HUES48 (cell line): ENCODE measurements around the gene OTUB2.

Source experiments
- H3K27ac ChIP-seq: one replicate; pipeline ENCODE4 v1.7.0; 2013; ENCODE audit warnings: low read depth, low read length, inconsistent platforms
- H3K27me3 ChIP-seq: 2 replicates; pipeline ENCODE4 v1.6.1; 2013; ENCODE audit warnings: mild to moderate bottlenecking, low read length; ENCODE audit not compliant: control insufficient read depth, insufficient read depth
- H3K36me3 ChIP-seq: 2 replicates; pipeline ENCODE4 v1.6.1; 2013; ENCODE audit warnings: low read length; ENCODE audit not compliant: control insufficient read depth, insufficient read depth
- H3K4me1 ChIP-seq: 2 replicates; pipeline ENCODE4 v1.6.1; 2013; ENCODE audit warnings: mild to moderate bottlenecking, low read length; ENCODE audit not compliant: control insufficient read depth, insufficient read depth
- H3K4me3 ChIP-seq: 2 replicates; pipeline ENCODE4 v1.5.1; 2013; ENCODE audit warnings: mild to moderate bottlenecking, low read depth, low read length
- H3K9ac ChIP-seq: 2 replicates; pipeline ENCODE4 v1.6.1; 2013; ENCODE audit warnings: mild to moderate bottlenecking, low read depth, low read length, moderate library complexity
- H3K9me3 ChIP-seq: 2 replicates; pipeline ENCODE4 v1.6.1; 2013; ENCODE audit warnings: low read length; ENCODE audit not compliant: control insufficient read depth, insufficient read depth

The OTUB2 gene

DNA sequence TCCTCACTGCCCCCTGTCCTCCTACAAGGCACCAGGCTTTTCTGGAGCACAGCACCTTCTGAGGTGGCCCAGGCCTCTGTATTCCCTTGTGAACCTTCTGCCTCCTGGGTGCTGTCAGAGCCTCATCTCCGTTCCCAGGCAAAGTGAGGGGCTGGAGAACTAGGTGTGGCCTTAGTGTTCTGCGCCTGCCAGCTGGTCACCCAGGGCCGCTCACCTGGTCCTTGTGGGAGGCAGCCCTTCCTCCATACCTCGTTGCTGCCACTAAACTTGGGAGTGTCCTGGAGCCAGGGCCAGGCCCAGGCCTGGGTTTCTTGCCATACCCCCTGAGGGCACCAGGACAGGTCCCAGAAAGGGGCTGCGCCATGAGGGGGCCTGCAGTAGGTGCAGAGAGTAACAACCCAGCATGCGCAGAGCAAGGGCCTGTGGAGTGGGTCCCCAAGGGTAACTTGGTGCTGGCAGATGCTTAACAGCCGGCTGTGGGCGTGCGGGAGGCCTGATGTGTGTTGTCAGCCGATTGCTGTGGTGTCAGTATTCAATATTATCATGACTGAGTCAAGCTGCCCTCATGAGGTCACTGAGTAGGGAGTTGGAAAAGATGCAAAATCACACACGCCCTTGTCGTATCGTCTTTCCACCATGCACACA, 17.1 kb downstream of the OTUB2 start:
- peaks cover 50% of the 10 kb centered on the region for H3K36me3 ChIP-seq
- H3K9ac ChIP-seq, result no peak overlapping the region
- H3K4me1 ChIP-seq, result no peaks in the 10 kb centered on the region
- no peak overlapping the region for H3K27ac ChIP-seq
- H3K4me3 ChIP-seq, result no peak overlapping the region
- H3K27me3 ChIP-seq, result no peaks in the 10 kb centered on the region
- H3K9me3 ChIP-seq, result no peaks in the 10 kb centered on the region

DNA sequence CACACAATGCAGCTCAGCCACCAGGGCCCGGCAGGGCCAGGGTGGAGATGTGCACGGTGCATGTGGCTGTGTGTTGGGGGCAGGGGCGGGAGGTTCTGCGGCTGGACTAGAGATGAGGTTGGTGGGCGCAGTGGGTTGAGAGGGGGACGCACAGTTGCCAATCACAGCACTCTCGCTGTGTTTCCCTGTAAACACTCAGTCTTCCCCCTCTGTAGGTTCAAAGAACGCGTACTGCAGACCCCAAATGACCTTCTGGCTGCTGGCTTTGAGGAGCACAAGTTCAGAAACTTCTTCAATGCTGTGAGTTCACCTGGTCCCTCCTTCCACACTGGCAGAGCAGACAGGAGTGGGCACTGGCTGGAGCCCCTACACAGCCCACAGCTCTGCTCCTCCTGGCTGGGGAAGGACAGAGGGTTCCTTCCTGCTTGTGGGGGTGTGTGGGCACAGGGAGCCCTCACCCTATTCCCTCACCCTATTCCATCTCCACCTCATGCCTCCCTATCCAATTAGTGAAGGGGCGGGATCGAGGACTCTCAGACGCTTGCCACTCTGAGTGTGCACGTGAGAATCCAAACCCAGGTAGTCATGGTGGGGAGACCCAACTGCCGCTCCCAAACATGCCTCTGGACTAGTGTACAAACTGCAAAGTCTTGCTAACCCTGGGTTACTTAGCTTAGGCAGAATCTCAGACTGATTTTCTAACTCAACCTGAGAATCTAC, 17.8 kb downstream of the OTUB2 start:
- H3K4me3 ChIP-seq, result no peak overlapping the region
- no peaks in the 10 kb centered on the region for H3K9me3 ChIP-seq
- no peak overlapping the region for H3K9ac ChIP-seq
- no peaks in the 10 kb centered on the region for H3K4me1 ChIP-seq
- H3K27ac ChIP-seq, result no peak overlapping the region
- H3K36me3 ChIP-seq, result peaks cover 57% of the 10 kb centered on the region
- no peaks in the 10 kb centered on the region for H3K27me3 ChIP-seq

DNA sequence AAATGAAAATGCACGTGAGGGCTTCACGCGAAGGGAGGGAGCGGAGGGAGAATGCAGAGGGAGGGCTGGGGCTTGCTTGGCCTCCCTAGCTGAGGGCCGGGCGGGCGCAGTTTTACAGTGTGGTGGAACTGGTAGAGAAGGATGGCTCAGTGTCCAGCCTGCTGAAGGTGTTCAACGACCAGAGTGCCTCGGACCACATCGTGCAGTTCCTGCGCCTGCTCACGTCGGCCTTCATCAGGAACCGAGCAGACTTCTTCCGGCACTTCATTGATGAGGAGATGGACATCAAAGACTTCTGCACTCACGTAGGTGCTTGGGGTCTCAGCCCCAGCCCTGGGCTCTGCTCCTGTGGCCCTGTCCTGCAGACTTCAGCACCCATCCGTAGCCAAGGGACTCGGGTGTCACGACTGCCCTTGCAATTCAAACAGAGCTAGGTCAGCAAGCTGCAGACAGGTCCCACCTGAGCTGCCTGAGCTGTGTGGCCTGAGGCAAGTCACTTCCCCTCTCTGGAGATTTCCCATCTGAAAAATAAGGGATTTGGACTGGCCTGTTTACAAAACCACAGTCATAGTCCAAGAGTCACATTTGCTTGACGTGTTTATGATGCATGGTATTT, 18.4 kb downstream of the OTUB2 start:
- Histone ChIP-seq H3K27ac (no peak overlapping the region), H3K27me3 (no peaks in the 10 kb centered on the region), H3K36me3 (peaks cover 60% of the 10 kb centered on the region), H3K4me1 (no peaks in the 10 kb centered on the region), H3K9me3 (no peaks in the 10 kb centered on the region), H3K9ac (no peak overlapping the region), H3K4me3 (no peak overlapping the region)

DNA sequence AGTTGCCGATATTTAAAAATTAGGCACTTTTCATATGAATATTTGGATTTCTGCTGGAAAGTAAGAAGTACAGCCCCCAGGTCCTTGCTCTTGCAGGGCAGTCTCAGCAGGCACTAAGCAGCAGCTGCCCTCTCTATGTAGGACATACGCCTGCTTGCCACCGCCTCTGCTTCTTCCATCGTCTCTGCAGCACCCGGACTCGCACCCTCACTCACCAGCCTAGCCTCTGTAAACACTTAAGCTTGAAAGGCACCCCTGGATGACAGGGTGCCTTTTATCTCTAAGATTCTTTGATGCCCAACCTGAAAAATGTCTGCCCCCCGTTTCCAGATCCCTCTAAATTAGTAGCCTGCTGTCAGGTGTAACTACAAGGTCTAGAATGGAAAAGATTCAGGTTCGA, 19.0 kb downstream of the OTUB2 start:
- H3K27me3 ChIP-seq, result no peaks in the 10 kb centered on the region
- H3K27ac ChIP-seq, result no peak overlapping the region
- H3K4me1 ChIP-seq, result no peaks in the 10 kb centered on the region
- H3K9me3 ChIP-seq, result no peaks in the 10 kb centered on the region
- no peak overlapping the region for H3K4me3 ChIP-seq
- peaks cover 65% of the 10 kb centered on the region for H3K36me3 ChIP-seq
- H3K9ac ChIP-seq, result no peak overlapping the region

DNA sequence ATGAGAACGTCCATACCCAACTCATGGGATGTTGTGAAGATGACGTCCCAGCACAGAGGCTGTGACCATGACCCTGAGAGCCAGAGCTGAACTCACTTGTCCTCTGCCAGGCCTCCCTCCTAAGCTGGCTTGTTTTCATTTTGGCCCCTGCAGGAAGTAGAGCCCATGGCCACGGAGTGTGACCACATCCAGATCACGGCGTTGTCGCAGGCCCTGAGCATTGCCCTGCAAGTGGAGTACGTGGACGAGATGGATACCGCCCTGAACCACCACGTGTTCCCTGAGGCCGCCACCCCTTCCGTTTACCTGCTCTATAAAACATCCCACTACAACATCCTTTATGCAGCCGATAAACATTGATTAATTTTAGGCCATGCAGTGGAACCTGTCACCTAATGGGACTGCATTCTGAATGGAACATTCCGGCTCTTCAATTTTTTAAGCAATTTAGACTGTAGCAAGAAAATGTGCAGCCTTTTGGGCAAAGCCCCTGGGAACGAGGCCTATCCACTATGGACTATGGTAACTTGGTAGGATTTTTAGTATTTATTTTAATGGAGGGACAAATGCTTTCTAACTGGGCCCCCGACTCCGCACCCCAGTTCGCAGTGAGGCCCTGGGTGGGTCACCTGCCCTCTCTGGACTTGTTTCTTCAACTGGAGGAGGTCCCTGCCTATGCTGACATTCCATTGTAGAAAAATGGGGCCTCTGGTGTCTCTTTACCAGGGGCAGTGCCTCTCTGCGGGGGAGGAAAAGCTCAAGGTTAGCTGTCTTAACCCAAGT, 19.6 kb downstream of the OTUB2 start:
- H3K27ac ChIP-seq, result no peak overlapping the region
- H3K9ac ChIP-seq, result no peak overlapping the region
- no peaks in the 10 kb centered on the region for H3K9me3 ChIP-seq
- H3K27me3 ChIP-seq, result no peaks in the 10 kb centered on the region
- peaks cover 71% of the 10 kb centered on the region for H3K36me3 ChIP-seq
- H3K4me3 ChIP-seq, result no peak overlapping the region
- H3K4me1 ChIP-seq, result no peaks in the 10 kb centered on the region

DNA sequence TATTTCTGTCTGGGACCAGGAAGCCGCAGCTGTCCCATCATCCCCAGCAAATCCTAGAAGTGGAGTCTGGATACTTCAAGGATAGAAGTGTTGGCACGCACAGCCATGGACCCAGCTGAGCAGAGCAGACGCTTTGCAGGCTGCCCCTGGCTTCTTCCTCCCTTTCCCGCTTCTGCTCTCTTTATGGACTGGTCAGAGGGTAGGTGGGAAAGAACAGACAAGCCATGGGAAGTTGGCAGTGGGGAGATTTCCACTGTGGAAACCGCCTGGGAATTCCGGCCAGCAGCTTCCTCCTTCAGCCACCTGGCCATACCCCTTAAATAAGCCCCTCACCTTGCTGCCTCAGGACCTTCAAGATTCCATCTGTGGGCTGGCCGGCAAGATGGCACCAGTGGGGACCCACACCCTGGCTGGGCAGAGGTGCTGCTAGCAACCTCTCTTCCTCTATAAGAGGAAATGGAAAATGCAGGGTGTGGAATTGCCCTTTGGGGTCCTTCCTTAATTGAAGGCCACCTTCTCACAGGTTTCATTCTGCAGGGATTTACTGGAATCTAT, 20.6 kb downstream of the OTUB2 start:
- Histone ChIP-seq H3K4me1 (no peaks in the 10 kb centered on the region), H3K4me3 (no peak overlapping the region), H3K9me3 (no peaks in the 10 kb centered on the region), H3K27ac (no peak overlapping the region), H3K36me3 (peaks cover 78% of the 10 kb centered on the region), H3K27me3 (no peaks in the 10 kb centered on the region), H3K9ac (no peak overlapping the region)

DNA sequence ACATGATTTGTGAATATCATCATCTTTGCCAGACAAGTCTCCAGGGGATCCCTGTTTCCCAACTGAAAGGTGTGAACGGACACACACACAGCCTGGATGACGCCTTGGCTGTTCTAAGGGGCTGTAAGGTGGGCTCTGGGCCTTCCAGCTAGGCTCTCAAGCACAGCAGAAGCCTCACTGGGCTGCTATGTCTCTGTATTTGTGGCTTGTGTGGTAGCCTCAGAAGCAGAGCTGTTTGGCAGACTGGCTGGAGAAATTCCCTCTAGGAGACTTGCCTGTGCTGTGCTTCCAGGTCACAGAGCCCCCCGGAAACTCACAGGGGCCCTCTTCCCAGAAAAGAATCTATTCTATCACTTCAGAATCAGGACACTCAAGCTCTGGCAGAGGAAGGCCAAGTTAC, 21.4 kb downstream of the OTUB2 start:
- H3K9me3 ChIP-seq, result no peaks in the 10 kb centered on the region
- no peaks in the 10 kb centered on the region for H3K4me1 ChIP-seq
- H3K27ac ChIP-seq, result no peak overlapping the region
- no peaks in the 10 kb centered on the region for H3K27me3 ChIP-seq
- H3K4me3 ChIP-seq, result no peak overlapping the region
- H3K9ac ChIP-seq, result no peak overlapping the region
- peaks cover 86% of the 10 kb centered on the region for H3K36me3 ChIP-seq

DNA sequence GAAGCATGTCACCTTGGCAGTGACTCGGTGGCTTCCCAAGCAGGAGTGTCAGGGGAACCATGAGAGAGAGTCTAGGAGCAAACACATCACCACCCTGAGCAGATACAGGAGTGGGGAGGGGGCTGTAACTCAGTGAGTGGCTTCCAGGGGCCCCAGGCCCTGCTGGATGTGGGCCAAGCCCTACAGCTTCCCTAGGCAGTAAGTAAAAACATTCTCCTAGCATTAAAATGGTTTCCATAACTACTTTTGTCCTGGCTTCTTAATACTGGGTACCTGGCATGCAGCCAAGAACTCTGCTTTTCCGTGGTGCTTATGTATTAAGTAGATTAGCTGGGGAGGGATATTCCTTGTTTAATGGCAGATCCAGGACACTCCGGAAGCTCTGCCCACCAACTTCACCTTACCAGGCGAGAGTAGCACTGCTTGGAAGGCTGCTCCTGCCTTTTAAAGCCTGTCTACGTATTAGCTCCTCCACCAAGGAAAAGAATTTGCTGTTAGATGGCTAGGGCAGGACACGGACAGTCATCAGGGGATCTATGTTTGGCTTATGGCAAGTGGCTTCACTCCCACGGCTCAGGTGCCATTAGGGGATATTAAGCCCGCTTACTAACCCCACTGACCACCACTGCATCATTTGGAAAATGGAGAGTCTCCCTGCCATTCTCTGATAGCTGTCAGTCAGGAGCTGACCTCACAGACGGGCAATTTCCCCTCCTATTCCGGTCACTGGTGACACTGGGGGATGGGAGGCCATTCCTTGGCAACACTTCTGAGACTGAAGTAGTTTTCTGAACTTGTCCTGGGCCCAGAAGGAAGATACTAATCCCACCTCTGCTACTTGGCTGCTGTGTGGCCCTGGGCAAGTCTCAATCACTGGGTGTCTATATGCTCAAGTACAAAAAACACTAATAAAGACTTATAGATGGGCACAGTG, 22.8 kb downstream of the OTUB2 start:
- Histone ChIP-seq H3K27ac (no peak overlapping the region), H3K27me3 (no peaks in the 10 kb centered on the region), H3K4me3 (no peak overlapping the region), H3K9ac (no peak overlapping the region), H3K36me3 (peaks cover 92% of the 10 kb centered on the region), H3K9me3 (no peaks in the 10 kb centered on the region), H3K4me1 (no peaks in the 10 kb centered on the region)

DNA sequence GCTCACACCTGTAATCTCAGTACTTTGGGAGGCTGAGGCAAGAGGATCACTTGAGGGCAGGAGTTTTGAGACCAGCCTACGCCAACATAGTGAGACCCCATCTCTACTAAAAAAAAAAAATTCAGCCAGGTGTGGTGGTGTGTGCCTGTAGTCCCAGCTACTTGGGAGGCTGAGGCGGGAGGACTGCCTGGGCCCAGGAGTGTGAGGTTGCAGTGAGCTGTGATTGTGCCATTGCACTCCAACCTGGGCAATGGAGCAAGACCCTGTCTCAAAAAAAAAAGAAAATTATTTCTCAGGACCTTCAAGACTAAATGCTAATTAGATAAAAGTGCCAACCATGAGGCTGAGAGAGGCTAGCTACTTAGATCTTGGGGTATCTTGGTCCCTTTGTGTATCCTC, 23.5 kb downstream of the OTUB2 start:
- Histone ChIP-seq H3K9me3 (no peaks in the 10 kb centered on the region), H3K27me3 (no peaks in the 10 kb centered on the region), H3K4me3 (no peak overlapping the region), H3K4me1 (no peaks in the 10 kb centered on the region), H3K27ac (no peak overlapping the region), H3K36me3 (peaks cover 92% of the 10 kb centered on the region), H3K9ac (no peak overlapping the region)

DNA sequence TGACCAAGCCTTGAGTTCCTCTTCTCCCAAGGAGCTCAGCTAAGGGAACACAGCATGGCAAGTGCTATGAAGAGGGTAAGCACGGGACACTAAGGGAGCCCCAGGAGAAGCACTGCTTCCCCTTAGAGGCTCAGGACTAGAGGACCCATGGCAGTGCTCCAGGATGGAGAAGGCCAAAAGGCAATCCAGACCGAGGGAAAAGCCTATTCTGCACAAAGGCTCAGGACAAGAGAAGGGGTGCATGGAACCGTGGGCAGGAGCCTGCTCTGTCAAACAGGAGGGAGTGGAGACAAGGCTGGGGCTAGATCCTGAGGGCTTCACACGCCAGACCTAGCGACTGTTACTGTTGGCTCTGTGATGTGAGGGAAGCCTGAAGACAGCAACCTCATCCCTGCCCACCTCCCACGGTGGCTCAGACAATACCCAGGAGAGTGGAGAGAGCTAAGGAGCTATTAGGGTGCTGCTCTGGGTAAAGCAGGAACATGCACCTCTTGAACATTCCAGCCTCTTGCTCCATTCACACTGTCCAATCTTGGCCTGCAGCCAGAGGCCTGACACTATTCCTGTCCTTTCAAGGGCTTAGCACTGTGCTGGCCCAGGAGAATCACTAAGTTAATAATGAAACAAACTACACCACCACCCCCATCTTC, 24.2 kb downstream of the OTUB2 start:
- H3K27ac ChIP-seq, result no peak overlapping the region
- peaks cover 92% of the 10 kb centered on the region for H3K36me3 ChIP-seq
- H3K4me1 ChIP-seq, result no peaks in the 10 kb centered on the region

More for the DNA sequence above, 24.2 kb downstream of the OTUB2 start:
- Histone ChIP-seq H3K9ac (no peak overlapping the region), H3K27me3 (no peaks in the 10 kb centered on the region), H3K4me3 (no peak overlapping the region), H3K9me3 (no peaks in the 10 kb centered on the region)
